Skeletal muscle tissue (tissue), 4 donors: ENCODE results near the gene SLC29A1. TPM values are rescaled to one million over a fixed set of nuclear protein-coding genes. Genes with fewer than 3 reads are reported as not detected.
"Not testable (repeated sequence)": the region's sequence is repeated elsewhere in the genome, so short reads cannot be mapped to it uniquely, and the experiment has no call there.

Experiments
- H3K27ac ChIP-seq: one replicate; pipeline ENCODE4 v1.7.0; 2013; ENCODE audit warnings: mild to moderate bottlenecking, low read depth, low read length, inconsistent platforms
- H3K27me3 ChIP-seq, 3 donors: one replicate each; pipeline ENCODE4 v1.7.0; 2013; ENCODE audit warnings: low read length in 3 of 3; ENCODE audit not compliant: control insufficient read depth in 3 of 3, insufficient read depth in 3 of 3
- H3K36me3 ChIP-seq, 3 donors: one replicate each; pipeline ENCODE4 v1.7.0; 2013; ENCODE audit warnings: low read length in 3 of 3; ENCODE audit not compliant: control insufficient read depth in 3 of 3, insufficient read depth in 3 of 3
- H3K4me1 ChIP-seq, 3 donors: one replicate each; pipeline ENCODE4 v1.7.0; 2013; ENCODE audit warnings: low read length in 3 of 3, mild to moderate bottlenecking in 3 of 3; ENCODE audit not compliant: control insufficient read depth in 3 of 3, insufficient read depth in 3 of 3
- H3K4me3 ChIP-seq, 3 donors: one replicate each; pipeline ENCODE4 v1.7.0; 2013; ENCODE audit warnings: low read length in 3 of 3
- H3K9ac ChIP-seq, 3 donors: one replicate each; pipeline ENCODE4 v1.7.0; 2013; ENCODE audit warnings: low read length in 3 of 3, mild to moderate bottlenecking in 3 of 3, moderate library complexity in 2 of 3, low read depth in 1 of 3
- H3K9me3 ChIP-seq, 3 donors: one replicate each; pipeline ENCODE4 v1.7.0; 2013; ENCODE audit warnings: low read length in 3 of 3; ENCODE audit not compliant: control insufficient read depth in 3 of 3
- total RNA-seq: library from RNA; depleted of rRNA; stranded (reverse); fragments of >200 nt; gene quantifications from one replicate; pipeline ENCODE4 v1.2.3, GENCODE V29; 2014
- donor health status: Osteomylitis.

Gene SLC29A1
- total RNA-seq, 1 donor from 2014 or later: 14.6 TPM

DNA sequence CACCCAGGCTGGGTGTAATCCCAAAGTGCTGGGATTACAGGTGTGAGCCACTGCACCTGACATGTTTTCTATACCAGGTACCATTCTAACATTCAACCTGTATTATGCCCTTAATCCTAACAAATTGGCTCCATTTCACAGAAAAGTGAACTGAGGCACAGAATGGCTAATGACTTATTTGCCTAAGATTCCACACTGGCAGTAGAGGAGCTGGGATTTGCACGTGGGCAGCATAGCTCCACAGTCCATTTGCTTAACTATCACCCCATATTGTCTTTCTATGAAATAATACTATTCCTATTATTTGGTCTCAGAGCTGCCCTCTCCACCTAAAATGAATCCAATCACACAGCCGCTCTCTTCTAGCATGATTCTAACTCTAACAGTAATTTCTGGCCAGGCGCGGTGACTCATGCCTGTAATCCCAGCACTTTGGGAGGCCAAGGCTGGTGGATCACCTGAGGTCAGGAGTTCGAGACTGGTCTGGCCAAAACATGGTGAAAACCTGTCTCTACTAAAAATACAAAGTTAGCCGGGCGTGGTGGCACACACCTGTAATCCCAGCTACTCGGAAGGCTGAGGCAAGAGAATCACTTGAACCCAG, 30.0 kb upstream of the SLC29A1 start:
- no peak overlapping the region for H3K9ac ChIP-seq
- no peak overlapping the region for H3K4me3 ChIP-seq
- no peaks in the 10 kb centered on the region for H3K27me3 ChIP-seq
- H3K4me1 ChIP-seq: peaks cover 0 to 2% (median 0%) of the 10 kb centered on the region in 3 donors
- H3K36me3 ChIP-seq: no peaks in the 10 kb centered on the region
- no peaks in the 10 kb centered on the region for H3K9me3 ChIP-seq
- H3K27ac ChIP-seq: no peak overlapping the region

GRCh38 chr6:44194326-44194725, 29.1 kb upstream of the SLC29A1 start:
- Histone ChIP-seq H3K4me1 (peaks cover 0 to 2% (median 0%) of the 10 kb centered on the region in 3 donors), H3K27ac (no peak overlapping the region), H3K36me3 (no peaks in the 10 kb centered on the region)

DNA sequence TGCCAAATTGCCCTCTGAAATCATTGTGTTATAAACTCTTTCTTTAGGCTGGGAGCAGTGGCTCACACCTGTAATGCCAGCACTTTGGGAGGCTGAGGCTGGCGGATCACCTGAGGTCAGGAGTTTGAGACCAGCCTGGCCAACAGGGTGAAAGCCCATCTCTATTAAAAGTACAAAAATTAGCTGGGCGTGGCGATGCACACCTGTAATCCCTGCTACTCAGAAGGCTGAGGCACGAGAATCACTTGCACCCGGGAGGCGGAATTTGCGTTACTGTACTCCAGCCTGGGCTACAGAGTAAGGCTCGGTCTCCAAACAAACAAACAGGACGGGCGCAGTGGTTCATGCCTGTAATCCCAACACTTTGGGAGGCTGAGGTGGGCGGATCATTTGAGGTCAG, 27.0 kb upstream of the SLC29A1 start:
- not testable (repeated sequence) for H3K9ac ChIP-seq, H3K36me3 ChIP-seq, H3K27me3 ChIP-seq, H3K4me1 ChIP-seq, H3K27ac ChIP-seq, H3K9me3 ChIP-seq, H3K4me3 ChIP-seq

More at GRCh38 chr6:44194326-44194725, 29.1 kb upstream of the SLC29A1 start:
- Histone ChIP-seq H3K9ac (no peak overlapping the region), H3K4me3 (no peak overlapping the region), H3K27me3 (no peaks in the 10 kb centered on the region), H3K9me3 (no peaks in the 10 kb centered on the region)

DNA sequence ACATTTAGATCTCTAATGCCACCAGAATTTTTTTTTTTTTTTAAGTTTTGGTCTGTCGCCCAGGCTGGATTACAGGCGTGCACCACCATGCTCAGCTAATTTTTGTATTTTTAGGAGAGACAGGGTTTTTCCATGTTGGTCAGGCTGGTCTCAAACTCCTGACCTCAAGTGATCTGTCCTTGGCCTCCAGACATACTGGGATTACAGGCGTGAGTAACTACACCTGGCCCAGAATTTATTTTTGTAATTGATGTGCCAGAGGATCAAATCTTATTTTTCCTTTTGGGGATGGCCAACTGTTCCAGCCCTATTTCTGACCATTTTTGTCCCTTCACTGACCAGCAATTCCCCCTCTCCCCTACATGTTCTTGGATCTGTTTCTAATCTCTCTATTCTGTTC, 24.7 kb upstream of the SLC29A1 start:
- no peaks in the 10 kb centered on the region for H3K9me3 ChIP-seq
- H3K4me3 ChIP-seq: no peak overlapping the region
- peaks cover 3 to 10% (median 9%) of the 10 kb centered on the region in 3 donors for H3K4me1 ChIP-seq
- H3K36me3 ChIP-seq: no peaks in the 10 kb centered on the region
- H3K27ac ChIP-seq: no peak overlapping the region
- H3K9ac ChIP-seq: no peak overlapping the region
- no peaks in the 10 kb centered on the region for H3K27me3 ChIP-seq

DNA sequence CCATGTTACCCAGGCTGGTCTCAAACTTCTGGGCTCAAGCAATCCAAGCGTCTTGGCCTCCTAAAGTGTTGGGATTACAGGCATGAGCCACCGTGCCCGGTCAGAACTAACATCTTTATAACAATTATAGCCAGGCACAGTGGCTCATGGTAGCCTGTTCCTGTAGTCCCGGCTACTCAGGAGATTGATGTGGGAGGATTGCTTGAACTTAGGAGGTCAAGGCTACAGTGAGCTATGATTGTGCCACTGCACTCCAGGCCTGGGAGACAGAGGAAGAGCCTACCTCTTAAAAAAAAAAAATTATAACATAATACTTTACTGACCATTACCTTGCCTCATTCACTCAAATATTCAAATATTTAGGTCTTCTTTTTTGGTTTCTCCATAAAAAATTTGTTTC, 23.5 kb upstream of the SLC29A1 start:
- no peak overlapping the region for H3K9ac ChIP-seq
- no peaks in the 10 kb centered on the region for H3K36me3 ChIP-seq
- peaks cover 3 to 10% (median 9%) of the 10 kb centered on the region in 3 donors for H3K4me1 ChIP-seq
- H3K4me3 ChIP-seq: no peak overlapping the region
- no peaks in the 10 kb centered on the region for H3K27me3 ChIP-seq
- H3K27ac ChIP-seq: no peak overlapping the region
- no peaks in the 10 kb centered on the region for H3K9me3 ChIP-seq

- no peaks in the 10 kb centered on the region for H3K36me3 ChIP-seq
- H3K9ac ChIP-seq: no peak overlapping the region
- no peak overlapping the region for H3K4me3 ChIP-seq
- peaks cover 3 to 10% (median 9%) of the 10 kb centered on the region in 3 donors for H3K4me1 ChIP-seq
- no peak overlapping the region for H3K27ac ChIP-seq
- H3K27me3 ChIP-seq: no peaks in the 10 kb centered on the region
- H3K9me3 ChIP-seq: no peaks in the 10 kb centered on the region
Measured at GRCh38 chr6:44201200-44201599, 22.2 kb upstream of the SLC29A1 start.

DNA sequence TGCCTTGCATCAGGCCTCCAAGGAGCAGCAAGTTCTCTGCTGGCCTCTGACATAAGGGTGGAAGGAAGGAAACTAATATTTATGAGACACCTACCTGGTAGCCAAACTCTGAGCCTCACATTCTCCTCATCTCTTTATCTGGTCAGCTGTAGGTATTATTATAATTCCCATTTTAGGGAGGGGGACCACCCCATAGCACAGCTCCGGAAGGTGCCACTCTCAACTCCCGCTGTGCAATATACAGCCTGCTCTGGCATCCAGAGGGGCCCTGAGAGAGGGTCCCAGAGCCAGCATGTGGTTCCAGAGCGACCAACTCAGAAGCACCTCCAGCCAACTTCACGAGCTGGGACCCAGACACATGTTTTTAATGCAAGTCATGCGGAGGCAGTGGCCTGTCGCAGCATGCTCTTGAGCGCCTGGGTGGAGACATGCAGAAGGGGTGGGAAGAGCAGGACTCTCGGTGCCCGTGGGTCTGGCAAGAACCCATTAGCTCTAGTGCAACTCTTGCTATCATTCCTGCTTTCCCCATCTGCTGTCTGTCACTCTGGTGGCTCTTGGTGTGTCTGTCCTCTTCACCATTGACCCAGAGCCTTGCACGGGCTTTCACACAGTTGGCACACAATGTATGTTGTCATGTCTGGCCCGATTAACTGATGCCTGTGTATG, 21.6 kb upstream of the SLC29A1 start:
- Histone ChIP-seq H3K36me3 (no peaks in the 10 kb centered on the region), H3K27ac (peak overlapping the region; percentile 64), H3K9me3 (no peaks in the 10 kb centered on the region), H3K9ac (no peak overlapping the region), H3K4me1 (peaks cover 3 to 10% (median 9%) of the 10 kb centered on the region in 3 donors), H3K27me3 (no peaks in the 10 kb centered on the region), H3K4me3 (no peak overlapping the region)

DNA sequence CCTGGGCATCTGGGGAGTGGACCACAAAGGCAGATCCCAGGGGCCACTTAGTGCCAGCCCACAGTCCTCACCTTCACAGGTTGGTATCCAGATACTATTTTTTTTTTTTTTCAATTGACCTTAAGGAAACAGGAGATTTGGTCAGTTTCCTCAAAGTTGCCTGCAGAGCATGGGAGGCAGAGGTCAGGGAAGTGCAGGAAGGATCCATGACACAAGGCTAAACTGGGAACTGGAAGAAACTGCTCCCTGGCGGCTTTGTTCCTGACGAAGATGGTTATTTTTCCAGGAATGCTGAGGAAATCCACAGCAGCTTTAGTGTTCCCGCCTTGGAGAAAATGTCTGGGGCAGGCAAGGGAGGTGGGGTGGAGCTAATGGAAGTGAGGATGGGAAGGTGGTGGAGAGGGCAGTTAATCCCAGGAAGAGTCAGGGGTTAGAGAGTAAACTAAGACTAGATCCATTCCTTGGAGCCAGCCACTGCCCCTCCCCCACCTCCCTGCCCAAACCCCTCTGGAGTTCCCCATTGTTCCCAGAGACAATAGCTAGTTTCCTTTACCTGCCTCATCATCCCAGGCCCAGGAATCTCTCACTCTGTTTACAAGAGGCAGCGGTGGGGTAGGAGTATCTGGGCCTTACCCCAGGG, 20.9 kb upstream of the SLC29A1 start:
- Histone ChIP-seq H3K27me3 (no peaks in the 10 kb centered on the region), H3K4me1 (peaks cover 3 to 10% (median 9%) of the 10 kb centered on the region in 3 donors), H3K27ac (peak overlapping the region; percentile 64)

DNA sequence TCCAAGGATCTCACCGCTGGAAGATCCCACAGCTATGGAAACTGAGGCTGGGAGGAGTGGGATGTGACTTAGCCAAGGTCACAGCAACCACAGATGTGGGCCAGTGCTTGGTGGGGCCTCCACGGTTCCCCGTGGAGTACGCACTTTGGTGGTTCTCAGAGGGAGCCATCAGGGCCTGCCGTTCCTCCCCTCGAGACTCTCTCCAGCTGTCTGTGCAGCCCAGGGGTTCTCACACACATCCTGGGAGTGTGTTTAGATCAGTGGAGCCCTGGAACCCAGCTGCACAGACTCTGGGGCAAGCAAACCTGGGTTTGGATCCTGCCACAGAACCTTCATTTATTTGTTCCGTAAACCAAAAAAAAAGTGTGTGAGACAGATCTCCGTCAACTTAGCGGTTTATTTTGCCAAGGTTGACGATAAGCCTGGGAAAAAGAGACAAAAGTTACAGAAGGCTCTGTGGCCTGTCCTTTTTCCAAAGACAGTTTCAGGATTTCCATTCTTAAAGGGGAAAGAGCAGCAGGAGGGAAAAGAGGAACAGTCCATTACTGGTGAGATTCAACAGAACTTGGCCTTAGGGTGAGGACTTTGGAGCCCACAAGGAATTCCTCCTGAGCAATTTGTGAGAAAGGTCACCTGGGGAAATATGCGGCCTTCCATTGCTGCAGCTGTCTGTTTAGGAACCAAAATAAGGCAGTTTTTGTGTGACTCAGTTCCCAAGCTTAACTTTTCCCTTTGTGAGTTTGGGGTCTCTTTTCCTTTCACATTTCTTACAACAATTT, 20.2 kb upstream of the SLC29A1 start:
- no peaks in the 10 kb centered on the region for H3K9me3 ChIP-seq
- peak overlapping the region; percentile 64 for H3K27ac ChIP-seq
- H3K4me1 ChIP-seq: peaks cover 3 to 10% (median 9%) of the 10 kb centered on the region in 3 donors
- no peak overlapping the region for H3K4me3 ChIP-seq
- no peaks in the 10 kb centered on the region for H3K36me3 ChIP-seq
- H3K9ac ChIP-seq: peak overlapping the region in 2 of 3 donors; percentile 32 to 33
- H3K27me3 ChIP-seq: no peaks in the 10 kb centered on the region

More for the DNA sequence above, 20.9 kb upstream of the SLC29A1 start:
- Histone ChIP-seq H3K36me3 (no peaks in the 10 kb centered on the region), H3K4me3 (no peak overlapping the region), H3K9ac (peak overlapping the region in 2 of 3 donors; percentile 32 to 33), H3K9me3 (no peaks in the 10 kb centered on the region)
